ENCODE data around the gene MGLL.

MGLL gene

DNA sequence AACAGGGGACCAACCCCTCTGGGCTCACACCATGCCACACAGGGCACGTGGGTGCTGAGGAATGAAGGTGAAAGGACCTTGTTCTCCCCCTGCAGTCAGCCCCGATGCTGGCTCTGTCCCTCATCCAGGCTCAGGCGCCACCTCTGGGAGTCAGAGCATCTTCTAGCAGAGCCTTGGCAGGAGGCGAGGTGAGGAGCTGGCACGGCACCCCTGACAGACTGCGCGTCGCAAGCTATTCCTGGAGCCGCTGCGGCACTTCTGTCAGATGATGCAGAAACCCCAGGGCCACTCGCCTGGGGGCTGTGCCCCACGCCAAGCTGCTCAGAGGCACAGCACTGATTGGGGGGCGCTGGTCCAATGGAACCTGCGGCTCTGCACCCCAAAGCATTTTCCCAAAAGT is 62.0 kb downstream of the MGLL start:
- FAIRE-seq (no peak), DNase-seq (ENCODE audit: low spot score) (no peak)

DNA sequence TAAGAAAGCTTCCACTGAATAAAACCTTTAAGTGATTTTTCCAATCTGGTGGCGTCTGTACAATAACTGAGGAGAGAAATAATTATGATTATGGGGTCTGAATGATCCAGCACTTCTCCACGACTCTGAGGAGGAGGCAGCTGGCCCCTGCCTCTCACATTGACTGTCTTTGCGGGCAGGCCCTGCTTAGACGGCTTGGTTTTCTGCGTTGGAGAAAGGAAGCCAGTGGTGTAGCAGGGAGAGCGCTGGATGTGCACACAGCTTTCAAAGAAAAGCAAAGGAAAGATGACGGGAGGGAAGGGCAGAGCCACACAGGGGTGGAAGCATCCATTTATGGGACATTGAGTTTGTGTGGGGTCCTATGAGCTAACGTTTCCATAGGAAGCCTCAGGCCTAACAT is 62.5 kb downstream of the MGLL start:
- no peak for FAIRE-seq
- no peak for DNase-seq (ENCODE audit: low spot score)

DNA sequence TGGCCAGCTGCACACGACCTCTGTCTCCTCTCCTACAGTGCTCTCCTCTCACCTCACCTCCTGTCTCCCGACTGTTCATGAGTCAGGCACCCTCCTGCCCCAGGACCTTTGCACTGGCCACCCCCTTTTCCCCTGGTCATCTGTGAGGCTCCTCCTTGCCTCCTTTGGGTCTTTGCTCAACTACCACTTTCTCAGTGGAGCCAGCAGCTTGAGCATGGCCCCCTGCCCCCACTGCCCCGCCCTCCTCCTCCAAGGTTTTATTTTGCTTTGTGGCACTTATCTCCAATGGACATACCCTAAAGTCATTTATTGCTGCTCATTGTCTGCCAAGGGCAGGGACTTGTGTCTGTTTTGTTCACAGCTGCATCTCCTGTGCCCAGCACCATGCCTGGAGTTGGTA is 64.3 kb downstream of the MGLL start:
- DNase-seq (ENCODE audit: low spot score) (no peak), FAIRE-seq (no peak)

DNA sequence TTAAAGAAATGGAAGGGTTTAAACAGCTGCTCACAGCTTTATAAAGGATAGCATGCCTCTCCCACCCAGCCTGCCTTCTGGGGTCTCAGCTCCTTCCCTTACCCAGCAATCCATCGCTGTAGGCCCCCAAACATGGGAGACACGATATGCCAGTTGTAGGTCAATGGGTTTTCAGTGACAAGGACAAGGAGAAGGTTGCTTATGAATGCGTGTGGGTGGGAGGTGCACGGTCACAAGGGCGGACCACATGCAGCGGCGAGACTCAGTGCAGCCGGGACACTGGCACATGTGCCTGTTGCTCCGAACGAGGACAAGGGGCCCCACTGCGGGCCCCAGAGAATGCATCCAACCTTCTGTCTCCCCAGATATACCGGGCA is 67.0 kb downstream of the MGLL start:
- FAIRE-seq, result no peak
- DNase-seq (ENCODE audit: low spot score), result no peak

DNA sequence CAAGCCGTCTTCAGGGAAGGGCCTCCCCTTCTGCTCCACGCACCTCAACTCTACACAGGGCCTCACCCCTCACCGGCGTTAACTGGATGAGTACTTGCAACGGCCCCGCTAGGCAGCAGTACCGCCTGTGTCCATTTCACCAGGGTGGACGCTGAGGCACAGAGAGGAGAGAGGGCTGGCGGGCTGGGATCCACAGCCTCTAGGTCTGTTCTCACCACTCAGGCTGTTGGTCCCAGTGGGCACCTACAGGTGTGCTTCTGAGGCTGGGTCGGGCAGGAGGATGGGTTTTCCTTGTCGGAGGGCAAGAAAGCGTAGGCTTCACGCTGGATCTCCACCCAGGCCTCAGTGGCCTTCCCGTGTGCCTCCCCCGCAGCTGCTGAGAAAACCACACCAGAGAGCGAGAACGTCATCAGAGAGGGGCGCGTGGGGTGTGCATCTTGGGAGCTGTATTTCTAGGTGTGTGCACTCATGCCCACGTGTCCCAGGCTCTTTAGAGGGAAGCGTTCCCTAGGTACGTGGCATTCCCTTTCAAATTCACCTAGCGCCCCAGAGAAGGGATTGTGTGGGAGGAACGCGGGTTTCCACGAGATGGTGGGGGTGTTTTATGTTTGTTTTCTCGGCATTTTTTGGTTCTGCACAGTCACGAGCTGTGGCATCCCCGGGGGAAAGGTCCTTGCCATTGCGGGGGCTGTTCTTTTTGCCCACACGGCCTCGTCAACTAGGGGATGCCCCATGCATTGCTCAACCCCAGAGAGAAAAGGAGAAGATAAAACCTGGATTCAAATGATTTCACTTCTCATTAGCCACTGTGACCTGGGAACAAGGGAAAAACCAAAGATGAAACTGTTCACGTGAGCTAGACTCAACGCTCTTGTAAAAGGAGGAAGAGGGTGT is 67.7 kb downstream of the MGLL start:
- no peak for DNase-seq (ENCODE audit: low spot score)
- no peak for FAIRE-seq

DNA sequence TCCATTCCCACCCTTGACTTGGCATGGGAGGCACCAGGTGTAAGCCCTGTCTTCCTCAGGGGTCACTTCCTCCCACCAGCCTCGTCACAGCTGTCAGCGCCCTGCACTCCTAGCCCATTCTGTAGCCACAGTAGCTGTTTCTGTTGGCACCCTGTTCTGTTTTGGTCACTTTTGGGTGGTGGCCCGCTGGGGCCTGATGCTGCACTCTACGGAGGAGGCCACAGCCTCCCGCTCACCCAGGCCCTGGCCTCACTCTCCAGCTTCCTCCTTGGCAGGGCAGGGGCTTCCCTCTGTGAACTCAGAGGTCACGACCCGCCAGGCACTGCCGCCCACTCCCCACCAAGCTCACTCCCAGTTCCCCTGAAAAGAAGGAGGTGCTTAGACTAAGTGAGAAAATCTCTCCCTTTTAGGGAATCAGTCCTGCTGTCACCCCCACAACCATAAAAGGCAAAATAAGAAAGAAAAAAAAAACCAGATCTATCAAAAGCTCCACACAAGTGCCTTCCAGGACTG is 68.4 kb downstream of the MGLL start:
- FAIRE-seq (no peak), DNase-seq (ENCODE audit: low spot score) (no peak)

DNA sequence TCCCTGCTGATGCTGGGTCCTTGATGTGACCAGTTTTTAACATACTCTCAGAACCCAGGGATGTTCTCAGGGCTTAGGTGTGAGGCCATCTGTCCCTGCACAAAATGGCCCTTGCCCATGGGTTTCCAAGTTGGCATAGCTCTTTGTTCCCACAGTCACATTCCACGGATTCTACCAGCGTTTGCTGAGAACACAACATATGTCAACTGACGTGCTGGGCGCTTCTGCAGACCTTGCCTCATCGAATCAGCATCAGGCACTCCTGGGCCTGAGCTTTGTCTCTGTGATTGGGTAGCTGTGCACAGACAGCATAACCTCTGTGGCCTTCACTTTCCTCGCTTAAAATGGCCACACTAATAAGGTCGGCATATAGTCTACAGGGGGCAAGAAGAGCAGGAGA is 69.0 kb downstream of the MGLL start:
- DNase-seq (ENCODE audit: low spot score), result no peak
- FAIRE-seq, result no peak

DNA sequence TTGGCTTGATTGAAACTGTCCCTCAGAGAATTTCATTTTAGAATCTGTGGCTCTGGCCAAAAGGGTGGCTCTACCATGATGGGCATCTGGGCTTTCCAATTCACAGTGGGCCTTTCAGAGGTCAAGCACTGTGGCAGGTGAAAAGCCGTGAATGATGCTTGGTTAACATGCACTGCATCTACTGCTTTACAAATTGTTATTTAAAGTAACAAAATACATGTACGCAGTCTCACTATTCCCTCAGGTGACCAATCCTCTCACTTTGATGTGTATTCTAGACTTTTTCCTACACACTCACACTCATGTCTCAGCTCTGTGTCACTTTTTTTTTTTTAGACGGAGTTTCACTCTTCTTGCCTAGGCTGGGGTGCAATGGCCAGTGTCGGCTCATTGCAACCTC is 70.5 kb downstream of the MGLL start:
- no peak for FAIRE-seq
- DNase-seq (ENCODE audit: low spot score), result no peak

DNA sequence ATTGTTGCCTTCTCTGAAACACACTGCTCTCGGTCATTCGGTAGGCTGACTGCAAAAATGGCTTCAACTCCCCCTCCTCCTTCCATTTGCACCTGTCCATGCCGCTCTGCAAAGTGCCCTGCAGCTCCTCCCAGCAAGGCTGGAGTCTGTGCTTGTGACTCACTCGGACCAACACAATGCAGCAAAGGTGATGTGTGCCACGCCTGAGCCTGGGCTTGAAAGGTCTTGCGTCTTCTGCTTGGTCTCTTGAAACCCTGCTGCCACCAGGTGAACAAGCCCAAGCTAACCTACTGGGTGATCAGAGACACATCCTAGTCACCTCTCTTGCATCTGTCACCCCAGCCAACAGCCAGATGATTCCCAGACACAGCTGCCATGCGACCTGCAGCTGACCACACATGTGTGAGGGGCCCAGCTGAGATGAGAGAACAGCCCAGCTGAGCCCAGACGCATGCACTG is 71.1 kb downstream of the MGLL start:
- DNase-seq (ENCODE audit: low spot score), result peak; percentile 14
- FAIRE-seq, result no peak

DNA sequence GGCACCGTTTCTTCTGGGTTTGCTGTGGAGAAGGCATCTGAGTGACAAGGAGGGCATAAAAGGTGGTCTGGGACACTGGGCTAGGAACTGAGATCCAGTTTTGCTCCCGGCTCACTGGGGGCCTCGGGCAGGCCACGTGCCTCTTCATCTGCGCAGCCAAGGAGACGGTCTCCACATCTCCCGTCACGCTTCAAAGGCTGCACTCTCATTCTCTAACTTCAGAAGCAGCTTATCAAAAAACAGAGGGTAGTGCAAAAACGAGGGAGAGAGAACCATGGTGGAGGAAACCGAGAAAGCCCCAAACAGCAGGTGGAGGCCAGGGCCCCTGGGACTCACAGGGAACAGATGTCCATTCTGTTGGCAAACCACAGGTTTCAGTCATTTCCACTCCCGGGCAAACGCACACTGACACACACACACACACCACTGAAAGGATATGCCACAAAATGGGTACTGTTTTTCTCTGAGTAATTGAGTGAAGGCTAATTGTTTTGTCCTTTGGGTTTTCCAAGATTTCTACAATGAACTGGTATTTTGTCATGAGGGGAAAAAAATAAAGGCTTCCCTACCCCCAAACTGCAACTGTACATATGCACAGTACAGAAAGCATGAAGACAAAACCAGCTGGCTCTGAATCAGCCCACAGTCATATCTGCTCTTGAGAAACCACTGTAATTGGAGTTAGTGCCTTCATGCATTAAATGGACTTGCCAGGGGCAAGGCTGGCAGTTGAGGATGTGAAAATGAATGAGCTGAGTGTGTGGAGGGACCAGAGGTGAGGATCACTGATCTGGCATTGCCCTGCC is 71.9 kb downstream of the MGLL start:
- peak; percentile 83 for FAIRE-seq

DNA sequence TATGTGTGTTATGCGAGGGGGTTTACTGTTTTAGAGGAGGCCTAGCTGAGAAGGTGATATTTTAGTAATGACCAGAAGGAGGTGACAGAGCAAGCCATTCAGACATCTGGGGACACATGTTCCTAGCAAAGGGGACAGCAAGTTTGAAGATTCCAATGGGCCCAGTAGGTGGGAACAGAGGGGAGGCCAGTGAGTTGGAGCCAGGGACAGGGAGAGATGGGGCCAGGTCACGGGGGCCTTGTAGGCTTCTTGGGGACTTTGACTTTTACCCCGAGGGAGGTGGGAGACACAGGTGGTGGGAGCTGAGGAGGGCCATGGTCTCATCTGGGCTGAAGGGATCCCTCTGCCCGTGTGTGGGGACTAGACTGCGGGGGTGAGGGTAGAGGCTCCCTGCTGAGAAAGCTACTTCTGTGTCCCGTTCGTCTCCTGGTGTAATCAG is 72.5 kb downstream of the MGLL start:
- DNase-seq (ENCODE audit: low spot score) (no peak), FAIRE-seq (no peak)

More for the DNA sequence above, 71.9 kb downstream of the MGLL start:
- DNase-seq (ENCODE audit: low spot score), result peak; percentile 88

DNA sequence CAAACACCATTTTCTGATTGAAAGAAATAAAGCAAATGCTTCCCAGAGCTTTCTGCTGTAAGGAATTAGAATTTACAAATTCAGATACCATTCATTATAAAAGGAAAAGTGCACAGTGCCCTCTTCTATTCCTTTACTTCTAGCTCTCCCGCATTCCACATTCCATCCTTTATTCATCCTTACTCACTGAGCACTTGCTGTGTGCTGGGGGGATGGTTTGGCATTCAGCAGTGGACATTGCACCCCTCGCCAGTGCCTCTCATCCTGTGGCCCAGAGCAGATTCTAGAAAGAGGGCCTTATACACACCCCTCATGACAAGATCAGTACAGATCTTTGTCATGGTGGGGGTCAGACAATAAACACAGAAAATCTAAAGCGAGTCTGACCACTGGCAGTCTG is 73.0 kb downstream of the MGLL start:
- FAIRE-seq (no peak), DNase-seq (ENCODE audit: low spot score) (peak; percentile 35)

DNA sequence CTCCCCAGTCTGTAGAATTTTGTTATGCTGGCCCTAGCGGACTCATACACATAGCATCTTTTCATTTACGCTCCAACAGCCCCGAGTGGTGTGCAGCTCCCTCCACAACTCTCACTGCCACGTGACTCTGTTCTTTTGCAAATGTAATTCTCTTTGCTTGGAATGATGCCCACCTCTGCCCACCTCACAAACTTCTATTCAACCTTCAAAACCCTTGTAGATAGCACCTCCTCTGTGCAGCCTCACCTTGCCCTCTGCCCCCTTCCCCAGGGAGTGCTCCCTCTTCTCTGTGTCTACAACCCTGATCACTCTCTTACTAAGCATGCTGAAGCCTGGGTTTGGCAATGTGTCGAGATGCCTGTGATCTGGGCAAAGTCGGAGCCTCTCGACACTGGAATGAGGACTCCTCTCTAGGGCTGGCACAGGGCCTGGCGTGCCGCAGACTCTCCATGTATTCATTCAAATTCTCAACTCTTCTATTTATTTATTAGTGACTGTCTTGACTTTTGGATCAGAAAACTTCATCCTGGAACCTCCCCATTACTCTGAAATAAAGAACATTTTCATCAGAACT is 73.5 kb downstream of the MGLL start:
- DNase-seq (ENCODE audit: low spot score) (peak; percentile 29), FAIRE-seq (no peak)

DNA sequence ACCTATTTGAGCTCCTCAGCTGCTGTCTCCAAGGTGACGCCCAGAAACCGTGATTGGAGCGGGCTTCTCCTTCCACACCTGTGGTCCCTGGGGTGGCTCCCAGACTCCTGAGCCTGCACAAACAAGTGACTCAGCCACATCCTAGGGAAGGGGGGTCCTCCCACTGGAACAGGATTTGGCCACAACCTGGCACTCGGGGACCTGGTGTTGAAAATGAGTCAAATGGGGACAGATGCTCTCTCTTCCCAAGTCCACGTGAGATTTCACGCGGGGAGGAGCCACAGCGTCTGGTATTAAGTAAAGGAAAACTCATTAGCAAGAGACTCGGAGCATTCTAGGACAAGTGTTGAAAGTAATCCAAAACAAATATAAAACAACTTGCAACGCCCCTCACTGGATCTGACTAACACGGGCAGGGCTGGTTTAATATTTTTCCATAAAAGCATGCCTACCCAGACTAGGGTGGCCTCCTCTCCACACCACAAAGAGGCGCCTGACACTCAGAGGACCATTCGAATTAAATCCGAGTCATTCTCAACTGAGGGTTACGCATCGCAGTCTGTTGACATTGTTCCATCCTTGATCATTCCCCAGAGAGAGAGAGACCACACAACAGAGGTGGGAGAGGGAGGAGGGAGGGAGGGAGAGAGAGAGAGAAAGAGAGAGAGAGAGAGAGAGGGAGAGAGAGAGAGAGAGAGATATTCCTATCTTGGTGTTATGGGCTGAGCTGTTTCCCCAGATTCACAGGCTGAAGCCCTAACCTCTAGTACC is 74.4 kb downstream of the MGLL start:
- FAIRE-seq, result peak; percentile 92
- peak; percentile 97 for DNase-seq (ENCODE audit: low spot score)

DNA sequence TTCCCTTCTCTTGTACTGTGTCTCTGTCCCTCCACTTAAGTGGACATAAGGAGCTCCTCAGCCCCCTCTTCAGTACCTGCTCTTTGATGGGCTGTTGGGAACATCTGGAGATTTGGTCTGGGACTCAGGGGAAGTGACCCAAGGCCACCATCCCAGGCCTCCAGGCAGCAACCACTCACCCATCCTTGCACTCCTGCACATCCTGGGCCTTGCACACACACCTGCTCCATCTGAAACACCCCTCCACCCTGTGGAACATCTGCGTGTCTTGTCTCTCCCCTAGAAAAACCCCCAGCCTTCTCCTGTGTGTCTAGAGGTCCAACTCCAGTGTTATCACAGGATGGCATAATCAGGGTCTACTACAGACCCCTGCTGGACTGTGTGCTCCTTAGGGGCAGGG is 75.2 kb downstream of the MGLL start:
- no peak for FAIRE-seq
- DNase-seq (ENCODE audit: low spot score), result no peak

DNA sequence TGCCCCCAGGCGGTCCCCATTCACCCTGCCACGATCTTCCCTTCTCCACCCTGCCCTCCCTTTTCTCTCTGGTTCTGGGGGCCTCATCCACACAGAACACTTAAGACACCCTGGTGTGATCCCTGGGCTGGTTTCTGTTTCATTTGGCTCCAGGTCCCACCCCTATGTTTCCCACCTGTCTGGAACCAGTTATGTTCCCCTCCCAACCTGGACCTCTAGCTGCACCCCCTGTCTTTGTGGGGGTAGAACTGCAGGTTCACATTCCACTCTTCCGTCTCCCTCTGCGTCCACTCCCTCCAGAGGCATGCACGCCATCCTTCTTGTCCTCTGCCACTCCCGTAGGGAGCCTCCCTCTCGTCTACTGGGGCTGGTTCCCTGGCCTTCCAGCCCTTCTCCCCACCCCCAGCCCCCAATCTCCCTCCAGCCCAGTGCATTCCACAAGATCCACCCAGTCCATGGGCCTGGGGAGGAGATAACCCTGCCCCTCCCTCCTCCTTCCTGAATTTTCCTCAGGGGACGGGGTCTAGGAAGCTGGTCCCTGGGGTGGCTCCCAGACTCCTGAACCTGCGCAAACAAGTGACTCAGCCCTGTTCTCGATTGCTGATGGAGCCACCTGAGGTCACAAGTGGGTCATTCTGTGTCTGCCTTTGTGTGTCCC is 75.8 kb downstream of the MGLL start:
- no peak for FAIRE-seq
- DNase-seq (ENCODE audit: low spot score), result peak; percentile 15

DNA sequence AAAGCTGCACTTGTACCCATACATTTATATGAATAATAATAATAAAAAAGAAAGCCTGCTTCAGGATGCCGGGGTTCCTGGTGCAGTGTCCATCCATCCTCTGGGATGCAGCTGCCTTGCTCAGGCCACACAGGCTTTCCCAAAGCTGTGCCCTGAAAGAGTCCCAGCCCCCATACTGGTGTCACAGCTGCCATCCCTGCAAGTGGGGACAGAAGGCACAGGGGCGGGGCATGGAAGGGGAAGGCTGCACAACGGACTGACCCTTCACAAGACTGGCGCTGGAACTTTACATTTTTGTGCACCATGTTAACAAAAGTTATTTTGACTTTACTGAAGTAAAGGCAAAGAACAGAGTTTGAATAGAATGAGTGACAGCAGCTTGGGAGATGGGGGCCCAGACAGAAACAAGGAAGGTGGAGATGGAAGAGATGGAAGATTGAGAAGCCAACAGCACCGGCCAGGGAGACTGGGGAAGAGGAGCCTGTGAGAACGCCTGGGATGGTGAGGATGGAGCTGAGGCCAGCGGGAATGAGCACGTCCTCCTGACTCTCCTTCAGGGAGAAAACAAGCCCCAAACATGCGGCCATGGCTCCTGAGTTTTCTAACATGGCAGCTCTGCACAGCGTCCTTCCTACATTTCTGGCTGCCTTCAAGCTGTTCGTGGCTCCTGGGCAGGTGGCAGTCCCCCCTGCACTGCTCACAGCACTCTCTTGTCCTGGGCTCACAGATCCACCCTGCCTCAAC is 76.5 kb downstream of the MGLL start:
- no peak for DNase-seq (ENCODE audit: low spot score)
- no peak for FAIRE-seq

DNA sequence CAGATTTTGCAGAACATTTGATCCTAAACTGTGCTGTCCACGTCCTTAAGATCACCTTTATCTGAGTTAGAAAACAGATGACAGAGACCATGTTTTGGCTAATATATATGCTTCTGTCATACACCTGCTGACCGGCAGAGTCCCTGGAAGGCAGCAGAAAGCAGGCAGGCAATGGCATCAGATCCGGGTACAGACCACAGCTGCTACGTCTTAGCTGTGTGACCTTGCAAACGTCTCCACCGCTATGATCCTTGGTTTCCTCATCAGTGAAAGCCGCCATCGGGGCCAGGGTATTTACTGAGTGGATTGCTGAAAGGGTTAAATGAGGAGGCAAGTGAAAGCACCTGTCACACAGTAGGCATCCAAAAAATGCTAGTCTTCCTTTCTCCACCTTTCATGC is 77.4 kb downstream of the MGLL start:
- DNase-seq (ENCODE audit: low spot score) (no peak), FAIRE-seq (no peak)

DNA sequence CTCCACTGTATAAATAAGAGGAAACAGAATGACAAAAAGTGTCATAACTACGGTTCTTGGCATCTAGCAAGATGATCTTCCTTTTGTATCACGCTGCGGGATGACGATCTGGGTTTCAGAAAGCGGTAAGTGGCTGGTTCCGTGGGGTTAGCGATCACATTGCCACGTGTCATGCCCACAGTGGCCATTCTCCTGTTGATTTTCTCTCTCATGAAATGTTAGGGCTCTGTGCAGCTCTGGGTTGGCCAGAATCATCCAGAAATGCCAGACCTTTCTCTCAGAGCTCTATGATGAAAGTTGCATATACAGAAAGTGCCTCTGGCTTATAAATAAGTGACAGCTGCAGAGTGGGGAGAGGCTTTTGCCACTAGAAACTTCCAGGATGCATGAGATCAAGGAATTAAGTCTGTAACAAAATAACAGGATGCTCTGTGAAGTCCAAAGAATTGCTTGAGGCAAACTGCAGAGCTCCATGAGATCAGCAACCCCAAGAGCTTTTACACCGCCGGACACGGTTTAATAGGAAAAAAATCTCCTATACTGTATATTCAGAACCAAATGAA is 78.0 kb downstream of the MGLL start:
- DNase-seq (ENCODE audit: low spot score), result no peak
- FAIRE-seq, result no peak

Measured in RCC 7860 (cell line).